Breast epithelium (tissue), 3 donors: Measurements from ENCODE around the gene CPD.

Experiments
- POLR2A ChIP-seq: fragments of 450-650 bp; IDR thresholded peaks from one replicate; pipeline ENCODE4 v1.6.1; 2016; ENCODE audit warnings: antibody characterized with exemption, mild to moderate bottlenecking, moderate library complexity
- POLR2AphosphoS5 ChIP-seq, 3 donors: sonication (generic); formaldehyde crosslinking; IDR thresholded peaks; one replicate each; pipeline ENCODE4 v1.6.1; 2017; ENCODE audit warnings: antibody characterized with exemption in 3 of 3

DNA sequence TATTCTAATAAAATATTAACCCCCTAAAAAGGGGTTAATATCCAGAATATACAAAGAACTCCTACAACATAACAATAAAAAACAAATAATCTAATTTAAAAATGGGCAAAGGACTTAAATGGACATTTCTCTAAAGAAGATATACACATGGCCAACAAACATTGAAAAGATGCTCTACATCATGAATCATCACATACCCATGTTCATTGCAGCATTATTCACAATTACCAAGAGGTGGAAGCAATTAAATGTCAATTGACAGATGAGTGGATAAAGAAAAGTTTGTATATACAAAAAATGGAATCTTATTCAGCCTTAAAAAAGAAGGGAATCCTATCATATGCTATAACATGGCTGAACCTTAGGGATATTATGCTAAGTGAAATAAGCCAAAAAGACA, 36.8 kb downstream of the CPD start:
- TF ChIP-seq POLR2A (no peak), POLR2AphosphoS5 (IDR thresholded peaks at IDR 0.05) (no peak)
